H9 (cell line): Measurements from ENCODE around the gene UTS2R. TPM values are rescaled to one million over a fixed set of nuclear protein-coding genes. Genes with fewer than 3 reads are reported as not detected.

Experiments used
- DNase-seq: peaks from one replicate; pipeline ENCODE4 v3.0.0-alpha.2; 2017
- H2AFZ ChIP-seq: one replicate; pipeline ENCODE4 v1.6.1; 2013; ENCODE audit warnings: mild to moderate bottlenecking, low read length, control low read depth, moderate library complexity
- H2AK5ac ChIP-seq: 2 replicates; pipeline ENCODE4 v1.6.1; 2013; ENCODE audit warnings: low read length, control low read depth, mixed read lengths; ENCODE audit not compliant: insufficient read length
- H2BK120ac ChIP-seq: one replicate; pipeline ENCODE4 v1.6.1; 2013; ENCODE audit warnings: low read depth, mild to moderate bottlenecking, low read length, control low read depth, inconsistent platforms; ENCODE audit not compliant: poor library complexity, severe bottlenecking
- H2BK12ac ChIP-seq: 2 replicates; pipeline ENCODE4 v1.6.1; 2013; ENCODE audit warnings: low read length, control low read depth, mixed read lengths, low read depth; ENCODE audit not compliant: insufficient read length
- H2BK15ac ChIP-seq: 2 replicates; pipeline ENCODE4 v1.6.1; 2013; ENCODE audit warnings: low read depth, low read length, control low read depth
- H2BK20ac ChIP-seq: one replicate; pipeline ENCODE4 v1.6.1; 2013; ENCODE audit warnings: low read depth, mild to moderate bottlenecking, low read length, control low read depth, inconsistent platforms; ENCODE audit not compliant: poor library complexity, severe bottlenecking
- H2BK5ac ChIP-seq: 2 replicates; pipeline ENCODE4 v1.6.1; 2013; ENCODE audit warnings: low read length, control low read depth, mixed read lengths; ENCODE audit not compliant: insufficient read length
- H3K14ac ChIP-seq: 2 replicates; pipeline ENCODE4 v1.6.1; 2013; ENCODE audit warnings: low read length, control low read depth; ENCODE audit not compliant: insufficient read depth
- H3K18ac ChIP-seq: 2 replicates; pipeline ENCODE4 v1.6.1; 2013; ENCODE audit warnings: low read depth, mild to moderate bottlenecking, mixed read lengths, low read length, control low read depth; ENCODE audit not compliant: insufficient read length
- H3K23ac ChIP-seq: 2 replicates; pipeline ENCODE4 v1.6.1; 2013; ENCODE audit warnings: low read length, control low read depth, mixed read lengths, low read depth; ENCODE audit not compliant: insufficient read length
- H3K23me2 ChIP-seq: 2 replicates; pipeline ENCODE4 v1.6.1; 2013; ENCODE audit warnings: low read depth, mild to moderate bottlenecking, mixed read lengths, low read length, control low read depth; ENCODE audit not compliant: insufficient read length, poor library complexity, severe bottlenecking
- H3K27ac ChIP-seq: 2 replicates; pipeline ENCODE4 v1.5.1; 2013; ENCODE audit warnings: low read length, control low read depth, mixed read lengths, low read depth; ENCODE audit not compliant: insufficient read length
- H3K27me3 ChIP-seq: 2 replicates; pipeline ENCODE4 v1.6.1; 2013; ENCODE audit warnings: low read length, control low read depth, inconsistent platforms; ENCODE audit not compliant: insufficient read depth
- H3K4ac ChIP-seq: 2 replicates; pipeline ENCODE4 v1.6.1; 2013; ENCODE audit warnings: low read depth, mild to moderate bottlenecking, control low read depth, inconsistent platforms, low read length, moderate library complexity
- H3K4me1 ChIP-seq: 2 replicates; pipeline ENCODE4 v1.6.1; 2013; ENCODE audit warnings: low read length, control low read depth, inconsistent platforms; ENCODE audit not compliant: insufficient read depth
- H3K4me2 ChIP-seq: 2 replicates; pipeline ENCODE4 v1.6.1; 2013; ENCODE audit warnings: low read length, control low read depth, mixed read lengths; ENCODE audit not compliant: insufficient read length, insufficient read depth
- H3K56ac ChIP-seq: 2 replicates; pipeline ENCODE4 v1.6.1; 2013; ENCODE audit warnings: low read depth, mild to moderate bottlenecking, mixed read lengths, low read length, control low read depth; ENCODE audit not compliant: insufficient read length
- H3K79me1 ChIP-seq: 2 replicates; pipeline ENCODE4 v1.6.1; 2013; ENCODE audit warnings: low read depth, mild to moderate bottlenecking, moderate library complexity, low read length, control low read depth, inconsistent platforms; ENCODE audit not compliant: insufficient read depth, poor library complexity, severe bottlenecking
- H3K79me2 ChIP-seq: 2 replicates; pipeline ENCODE4 v1.6.1; 2013; ENCODE audit warnings: low read length, control low read depth, inconsistent platforms; ENCODE audit not compliant: insufficient read depth
- H3K9ac ChIP-seq: 2 replicates; pipeline ENCODE4 v1.6.1; 2013; ENCODE audit warnings: low read length, control low read depth, mixed read lengths; ENCODE audit not compliant: insufficient read length; ENCODE audit errors: extremely low read depth
- H3K9me3 ChIP-seq: one replicate; pipeline ENCODE4 v1.6.1; 2013; ENCODE audit warnings: low read depth, low read length, inconsistent platforms; ENCODE audit not compliant: control insufficient read depth
- H3T11ph ChIP-seq: one replicate; pipeline ENCODE4 v1.6.1; 2013; ENCODE audit warnings: mild to moderate bottlenecking, low read length, control low read depth, inconsistent platforms
- H4K20me1 ChIP-seq: one replicate; pipeline ENCODE4 v1.6.1; 2013; ENCODE audit not compliant: control insufficient read depth, insufficient read length, insufficient read depth
- H4K5ac ChIP-seq: 2 replicates; pipeline ENCODE4 v1.6.1; 2013; ENCODE audit warnings: low read depth, mild to moderate bottlenecking, mixed read lengths, low read length, control low read depth; ENCODE audit not compliant: insufficient read length
- H4K8ac ChIP-seq: replicated peaks from 2 replicates; pipeline ENCODE4 v1.6.1; 2013; ENCODE audit warnings: low read length, control low read depth, mixed read lengths, low read depth; ENCODE audit not compliant: insufficient read length
- H4K91ac ChIP-seq: 2 replicates; pipeline ENCODE4 v1.6.1; 2013; ENCODE audit warnings: low read depth, mild to moderate bottlenecking, moderate library complexity, mixed read lengths, low read length, control low read depth; ENCODE audit not compliant: insufficient read length
- H3K27ac Mint-ChIP-seq, 3 experiments: 2 replicates in 2 of 3; 3 replicates in 1 of 3; pipeline ENCODE4 v1.8.0; 2020 to 2021; ENCODE audit warnings: mixed read lengths in 3 of 3, mild to moderate bottlenecking in 1 of 3, moderate library complexity in 1 of 3
- H3K27me3 Mint-ChIP-seq: 2 replicates; pipeline ENCODE4 v1.8.0; 2021; ENCODE audit warnings: low read depth, mild to moderate bottlenecking, moderate library complexity, mixed read lengths
- H3K36me3 Mint-ChIP-seq, 3 experiments: 2 replicates in 2 of 3; 3 replicates in 1 of 3; pipeline ENCODE4 v1.8.0; 2020 to 2021; ENCODE audit warnings: low read depth in 3 of 3, mixed read lengths in 3 of 3; ENCODE audit not compliant: insufficient read depth in 1 of 3
- H3K4me1 Mint-ChIP-seq, 2 experiments: 2 replicates each; pipeline ENCODE4 v1.8.0; 2020; ENCODE audit warnings: mixed read lengths in 2 of 2
- H3K4me3 Mint-ChIP-seq, 2 experiments: 2 replicates in 1 of 2; 3 replicates in 1 of 2; pipeline ENCODE4 v1.8.0; 2020 to 2021; ENCODE audit warnings: mild to moderate bottlenecking in 2 of 2, mixed read lengths in 2 of 2, moderate library complexity in 1 of 2
- H3K9me3 Mint-ChIP-seq, 2 experiments: 2 replicates in 1 of 2; 3 replicates in 1 of 2; pipeline ENCODE4 v1.8.0; 2020; ENCODE audit warnings: mild to moderate bottlenecking in 2 of 2, mixed read lengths in 2 of 2, moderate library complexity in 1 of 2
- CTCF ChIP-seq: fragments of 200-600 bp; sonication (generic); conservative IDR thresholded peaks from 3 replicates; pipeline ENCODE4 v1.8.0; 2021; ENCODE audit warnings: antibody characterized with exemption, mild to moderate bottlenecking
- WGBS: extraction: QIAGEN DNeasy Blood & Tissue Kit; methylation state at CpG from one replicate; pipeline ENCODE4 v1.1.7; 2013; ENCODE audit warnings: missing lambda C conversion rate, low lambda C conversion rate, mixed read lengths; ENCODE audit not compliant: insufficient read length; ENCODE audit errors: extremely low coverage; 5-methylcytosine and 5-hydroxymethylcytosine counted together
- total RNA-seq: library from RNA; stranded (reverse); gene quantifications from 2 replicates; pipeline ENCODE4 v1.2.1, GENCODE V29; 2021

Gene UTS2R
- total RNA-seq, 1 experiment from 2014 or later = 0.94 TPM

- no peaks in the 10 kb centered on the region for H3K9me3 Mint-ChIP-seq
- no peak overlapping the region for H4K5ac ChIP-seq
- H3K27ac Mint-ChIP-seq = no peak overlapping the region; a peak in 1 of 7 replicates
- H3K36me3 Mint-ChIP-seq = peaks cover 3 to 8% (median 4%) of the 10 kb centered on the region in 3 experiments; a peak in 5 of 7 replicates
- no peak overlapping the region for H3K18ac ChIP-seq
- WGBS = no CpG with 5 or more reads among the region's 29 CpGs
- H3K79me1 ChIP-seq = no peaks in the 10 kb centered on the region
- no peak overlapping the region for H3K9ac ChIP-seq
- no peak overlapping the region for H2BK5ac ChIP-seq
- no peaks in the 10 kb centered on the region for H3K79me2 ChIP-seq
- no peak overlapping the region for H3K56ac ChIP-seq
- peaks cover 3% of the 10 kb centered on the region for H3K27me3 Mint-ChIP-seq
- H2BK120ac ChIP-seq = no peak overlapping the region
- no peak overlapping the region for H3K27ac ChIP-seq
- no peaks in the 10 kb centered on the region for H4K20me1 ChIP-seq
- no peak overlapping the region for H2AFZ ChIP-seq
- H4K91ac ChIP-seq = no peak overlapping the region
- DNase-seq = no peak
- H3T11ph ChIP-seq = no peak overlapping the region
- no peak overlapping the region for H2BK12ac ChIP-seq
- H3K9me3 ChIP-seq = no peaks in the 10 kb centered on the region
- peaks cover 1% of the 10 kb centered on the region for H3K23me2 ChIP-seq
- no peak overlapping the region for H3K23ac ChIP-seq
- no peak overlapping the region for H2AK5ac ChIP-seq
- H3K4me2 ChIP-seq = no peak overlapping the region
- H3K14ac ChIP-seq = no peak overlapping the region; the same call in 1 of the 2 replicates
- no peaks in the 10 kb centered on the region for H3K4me1 ChIP-seq
- H3K4me1 Mint-ChIP-seq = peaks cover 13 to 16% of the 10 kb centered on the region in 2 experiments
- no peak for TF ChIP-seq CTCF
- no peak overlapping the region for H3K4ac ChIP-seq
- H3K4me3 Mint-ChIP-seq = no peak overlapping the region; a peak in 1 of 5 replicates
- no peak overlapping the region for H4K8ac ChIP-seq
- no peak overlapping the region for H2BK20ac ChIP-seq
- no peaks in the 10 kb centered on the region for H3K27me3 ChIP-seq
- no peak overlapping the region for H2BK15ac ChIP-seq
Measured at GRCh38 chr17:82412535-82413520, 41.3 kb downstream of the UTS2R start.
